ENCODE data around the gene PPP4R1. TPM values are rescaled to one million over a fixed set of nuclear protein-coding genes. Genes with fewer than 3 reads are reported as not detected.
A peak's percentile ranks its signal among the peaks of the same experiment; 100 is the strongest.

PPP4R1 gene
- polyA plus RNA-seq, 1 donor (not counting 4 experiments of a cell fraction or from before 2014, with no cell fraction given): 200 TPM

DNA sequence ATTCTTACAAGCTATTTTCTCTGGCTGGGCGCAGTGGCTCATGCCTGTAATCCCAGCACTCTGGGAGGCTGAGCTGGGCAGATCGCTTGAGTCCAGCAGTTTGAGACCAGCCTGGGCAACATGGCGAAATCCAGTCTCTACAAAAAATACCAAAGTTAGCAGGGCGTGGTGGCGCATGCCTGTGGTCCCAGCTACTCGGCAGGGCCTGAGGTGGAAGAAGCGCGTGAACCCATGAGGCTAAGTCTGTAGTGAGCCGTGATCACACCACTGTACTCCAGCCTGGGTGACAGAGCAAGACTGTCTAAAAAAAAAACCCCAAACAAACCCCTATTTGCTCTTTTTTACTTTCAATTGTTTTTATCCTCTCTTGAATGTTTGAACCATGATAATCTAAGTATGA is 37.0 kb downstream of the PPP4R1 start:
- Histone ChIP-seq H2AFZ (ENCODE audit: control insufficient read depth, low read length) (no peak overlapping the region), H3K4me2 (ENCODE audit: control insufficient read depth, extremely low read depth, insufficient read depth, low read depth, low read length) (no peak overlapping the region), H3K79me2 (ENCODE audit: control insufficient read depth, insufficient read depth, low read length) (peaks cover 53% of the 10 kb centered on the region), H3K9ac (ENCODE audit: control insufficient read depth, extremely low read depth, insufficient read depth, low read length) (no peak overlapping the region), H3K27ac (ENCODE audit: control insufficient read depth, insufficient read depth, low read length) (no peak overlapping the region), H4K20me1 (ENCODE audit: control insufficient read depth, extremely low read depth, insufficient read depth, low read length) (no peaks in the 10 kb centered on the region), H3K27me3 (ENCODE audit: control insufficient read depth, extremely low read depth, insufficient read depth, low read length) (no peaks in the 10 kb centered on the region), H3K9me1 (ENCODE audit: control insufficient read depth, extremely low read depth, insufficient read depth, low read length) (no peaks in the 10 kb centered on the region), H3K9me3 (ENCODE audit: control insufficient read depth, low read depth, low read length) (no peaks in the 10 kb centered on the region), H3K36me3 (ENCODE audit: control insufficient read depth in 2 of 2, extremely low read depth in 1 of 2, insufficient read depth in 2 of 2, low read length in 2 of 2) (peaks cover 22 to 48% of the 10 kb centered on the region in 2 experiments), H3K4me1 (ENCODE audit: control insufficient read depth, extremely low read depth, insufficient read depth, low read length) (peaks cover 9% of the 10 kb centered on the region), H3K4me3 (ENCODE audit: control insufficient read depth in 2 of 3, extremely low read depth in 1 of 3, insufficient read depth in 2 of 3, low read depth in 1 of 3, low read length in 3 of 3) (no peak overlapping the region)
- dilution Hi-C loops (cut with MboI; ENCODE audit: extremely low pct_ligation_motif_present, low sequenced_read_pairs): no loop called here
- DNase-seq (ENCODE audit: low read depth, low spot score) (no peak), FAIRE-seq (no peak)
- TF ChIP-seq, protein P1, sequence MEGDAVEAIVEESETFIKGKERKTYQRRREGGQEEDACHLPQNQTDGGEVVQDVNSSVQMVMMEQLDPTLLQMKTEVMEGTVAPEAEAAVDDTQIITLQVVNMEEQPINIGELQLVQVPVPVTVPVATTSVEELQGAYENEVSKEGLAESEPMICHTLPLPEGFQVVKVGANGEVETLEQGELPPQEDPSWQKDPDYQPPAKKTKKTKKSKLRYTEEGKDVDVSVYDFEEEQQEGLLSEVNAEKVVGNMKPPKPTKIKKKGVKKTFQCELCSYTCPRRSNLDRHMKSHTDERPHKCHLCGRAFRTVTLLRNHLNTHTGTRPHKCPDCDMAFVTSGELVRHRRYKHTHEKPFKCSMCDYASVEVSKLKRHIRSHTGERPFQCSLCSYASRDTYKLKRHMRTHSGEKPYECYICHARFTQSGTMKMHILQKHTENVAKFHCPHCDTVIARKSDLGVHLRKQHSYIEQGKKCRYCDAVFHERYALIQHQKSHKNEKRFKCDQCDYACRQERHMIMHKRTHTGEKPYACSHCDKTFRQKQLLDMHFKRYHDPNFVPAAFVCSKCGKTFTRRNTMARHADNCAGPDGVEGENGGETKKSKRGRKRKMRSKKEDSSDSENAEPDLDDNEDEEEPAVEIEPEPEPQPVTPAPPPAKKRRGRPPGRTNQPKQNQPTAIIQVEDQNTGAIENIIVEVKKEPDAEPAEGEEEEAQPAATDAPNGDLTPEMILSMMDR (optimal IDR thresholded peaks at IDR 0.05 in 1 of 3, IDR thresholded peaks at IDR 0.05 in 1 of 3, conservative IDR thresholded peaks at IDR 0.05 in 1 of 3; ENCODE audit: extremely low read depth in 1 of 3, insufficient read depth in 2 of 3, low read length in 3 of 3): no peak
- no peak for TF ChIP-seq EZH2 (IDR thresholded peaks at IDR 0.05; ENCODE audit: low read length)

DNA sequence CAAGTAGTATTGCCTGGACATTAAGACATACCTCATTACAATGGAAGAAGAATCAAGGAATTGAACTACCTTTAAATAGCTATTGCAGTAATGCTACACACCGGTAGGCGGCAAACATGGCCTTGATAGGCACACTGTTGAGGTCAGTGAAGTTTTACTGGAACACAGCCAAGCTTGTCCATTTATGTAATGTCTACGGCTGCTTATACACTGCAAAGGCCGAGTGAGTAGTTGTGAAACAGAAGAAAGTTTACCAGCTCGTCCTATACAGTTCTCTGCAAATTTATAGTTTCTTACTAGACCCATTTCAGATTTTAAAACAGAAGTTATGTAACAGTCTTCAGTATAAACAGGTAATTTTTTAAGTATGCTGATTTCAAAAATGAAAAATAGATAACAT is 38.8 kb downstream of the PPP4R1 start:
- Histone ChIP-seq H3K9ac (ENCODE audit: control insufficient read depth, extremely low read depth, insufficient read depth, low read length) (no peak overlapping the region), H3K27ac (ENCODE audit: control insufficient read depth, insufficient read depth, low read length) (no peak overlapping the region), H3K4me2 (ENCODE audit: control insufficient read depth, extremely low read depth, insufficient read depth, low read depth, low read length) (no peak overlapping the region), H3K4me3 (ENCODE audit: control insufficient read depth in 2 of 3, extremely low read depth in 1 of 3, insufficient read depth in 2 of 3, low read depth in 1 of 3, low read length in 3 of 3) (no peak overlapping the region), H4K20me1 (ENCODE audit: control insufficient read depth, extremely low read depth, insufficient read depth, low read length) (no peaks in the 10 kb centered on the region), H3K4me1 (ENCODE audit: control insufficient read depth, extremely low read depth, insufficient read depth, low read length) (peaks cover 9% of the 10 kb centered on the region), H3K79me2 (ENCODE audit: control insufficient read depth, insufficient read depth, low read length) (peaks cover 48% of the 10 kb centered on the region), H3K9me3 (ENCODE audit: control insufficient read depth, low read depth, low read length) (no peaks in the 10 kb centered on the region), H3K36me3 (ENCODE audit: control insufficient read depth in 2 of 2, extremely low read depth in 1 of 2, insufficient read depth in 2 of 2, low read length in 2 of 2) (peaks cover 24 to 51% of the 10 kb centered on the region in 2 experiments), H3K27me3 (ENCODE audit: control insufficient read depth, extremely low read depth, insufficient read depth, low read length) (no peaks in the 10 kb centered on the region), H2AFZ (ENCODE audit: control insufficient read depth, low read length) (no peak overlapping the region), H3K9me1 (ENCODE audit: control insufficient read depth, extremely low read depth, insufficient read depth, low read length) (peaks cover 2% of the 10 kb centered on the region)
- FAIRE-seq: peak; percentile 87
- peak; percentile 61 for DNase-seq (ENCODE audit: low read depth, low spot score)
- no peak for TF ChIP-seq EZH2 (IDR thresholded peaks at IDR 0.05; ENCODE audit: low read length)
- TF ChIP-seq, protein P1 (optimal IDR thresholded peaks at IDR 0.05 in 1 of 3, IDR thresholded peaks at IDR 0.05 in 1 of 3, conservative IDR thresholded peaks at IDR 0.05 in 1 of 3; ENCODE audit: extremely low read depth in 1 of 3, insufficient read depth in 2 of 3, low read length in 3 of 3): peak; percentile 56 to 84 (median 84)
- dilution Hi-C loops (cut with MboI; ENCODE audit: extremely low pct_ligation_motif_present, low sequenced_read_pairs): no loop called here

Data from keratinocyte (primary cell).